ENCODE results near the gene ZNF337. TPM values are rescaled to one million over a fixed set of nuclear protein-coding genes. Genes with fewer than 3 reads are reported as not detected.
"Not testable (repeated sequence)": the region's sequence is repeated elsewhere in the genome, so short reads cannot be mapped to it uniquely, and the experiment has no call there.

The ZNF337 gene
- polyA plus RNA-seq, 3 donors, result 2.1 to 12.0 (median 3.0) TPM

DNA sequence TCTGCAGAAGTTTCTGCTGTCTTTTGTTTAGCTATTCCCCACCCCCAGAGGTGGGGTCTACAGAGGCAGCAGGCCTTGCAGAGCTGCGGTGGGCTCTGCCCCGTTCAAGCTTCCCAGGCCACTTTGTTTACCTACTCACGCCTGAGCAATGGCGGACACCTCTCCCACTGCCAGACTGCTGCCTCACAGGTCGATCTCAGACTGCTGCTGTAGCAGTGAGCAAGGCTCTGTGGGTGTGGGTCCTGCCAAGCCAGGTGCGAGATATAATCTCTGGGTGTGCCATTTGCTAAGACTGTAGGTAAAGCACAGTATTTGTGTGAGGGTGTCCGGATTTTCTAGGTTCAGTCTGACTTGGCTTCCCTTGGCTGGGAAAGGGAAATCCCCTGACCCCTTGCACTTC is 23.6 kb upstream of the ZNF337 start:
- Mint-ChIP-seq H3K27me3 (ENCODE audit: low read depth in 3 of 3) (peaks cover 0 to 4% (median 0%) of the 10 kb centered on the region in 3 donors), H3K27ac (no peak overlapping the region), H3K9me3 (peaks cover 23 to 58% (median 43%) of the 10 kb centered on the region in 7 donors), H3K36me3 (peaks cover 3 to 8% of the 10 kb centered on the region in 2 donors), H3K4me3 (no peak overlapping the region), H3K4me1 (no peaks in the 10 kb centered on the region)
- Histone ChIP-seq H3K4me1 (ENCODE audit: control insufficient read depth in 1 of 2, insufficient read depth in 2 of 2, low read length in 2 of 2) (no peaks in the 10 kb centered on the region), H3K9ac (ENCODE audit: insufficient read depth, low read length, poor library complexity, severe bottlenecking) (no peak overlapping the region), H3K27ac (ENCODE audit: low read depth in 1 of 2, low read length in 2 of 2) (no peak overlapping the region), H2AFZ (ENCODE audit: insufficient read depth, low read depth, low read length, poor library complexity, severe bottlenecking) (no peak overlapping the region), H3K27me3 (ENCODE audit: control insufficient read depth in 2 of 2, insufficient read depth in 2 of 2, low read length in 2 of 2) (no peaks in the 10 kb centered on the region), H3K9me3 (replicated peaks in 1 of 2; ENCODE audit: control insufficient read depth in 1 of 2, insufficient read depth in 1 of 2, low read length in 2 of 2) (peaks cover 17 to 24% of the 10 kb centered on the region in 2 donors), H3K4me3 (replicated peaks in 1 of 3; ENCODE audit: low read depth in 2 of 3, low read length in 3 of 3) (no peak overlapping the region), H3K36me3 (replicated peaks in 1 of 2; ENCODE audit: control insufficient read depth in 1 of 2, insufficient read depth in 2 of 2, low read length in 2 of 2) (no peaks in the 10 kb centered on the region), H3K4me2 (replicated peaks; ENCODE audit: extremely low read depth, low read length, poor library complexity, severe bottlenecking) (no peak overlapping the region), H3K79me2 (ENCODE audit: insufficient read depth, low read length) (no peaks in the 10 kb centered on the region), H4K20me1 (ENCODE audit: insufficient read depth, low read length) (no peaks in the 10 kb centered on the region)
- TF ChIP-seq, protein P1, sequence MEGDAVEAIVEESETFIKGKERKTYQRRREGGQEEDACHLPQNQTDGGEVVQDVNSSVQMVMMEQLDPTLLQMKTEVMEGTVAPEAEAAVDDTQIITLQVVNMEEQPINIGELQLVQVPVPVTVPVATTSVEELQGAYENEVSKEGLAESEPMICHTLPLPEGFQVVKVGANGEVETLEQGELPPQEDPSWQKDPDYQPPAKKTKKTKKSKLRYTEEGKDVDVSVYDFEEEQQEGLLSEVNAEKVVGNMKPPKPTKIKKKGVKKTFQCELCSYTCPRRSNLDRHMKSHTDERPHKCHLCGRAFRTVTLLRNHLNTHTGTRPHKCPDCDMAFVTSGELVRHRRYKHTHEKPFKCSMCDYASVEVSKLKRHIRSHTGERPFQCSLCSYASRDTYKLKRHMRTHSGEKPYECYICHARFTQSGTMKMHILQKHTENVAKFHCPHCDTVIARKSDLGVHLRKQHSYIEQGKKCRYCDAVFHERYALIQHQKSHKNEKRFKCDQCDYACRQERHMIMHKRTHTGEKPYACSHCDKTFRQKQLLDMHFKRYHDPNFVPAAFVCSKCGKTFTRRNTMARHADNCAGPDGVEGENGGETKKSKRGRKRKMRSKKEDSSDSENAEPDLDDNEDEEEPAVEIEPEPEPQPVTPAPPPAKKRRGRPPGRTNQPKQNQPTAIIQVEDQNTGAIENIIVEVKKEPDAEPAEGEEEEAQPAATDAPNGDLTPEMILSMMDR (IDR thresholded peaks at IDR 0.05), result no peak
- intact Hi-C loops (cut with micrococcal nuclease), result no loop called here
- 92% methylated on average over 5 of the region's 7 CpGs for WGBS (ENCODE audit: insufficient coverage)
- DNase-seq, result no peak

DNA sequence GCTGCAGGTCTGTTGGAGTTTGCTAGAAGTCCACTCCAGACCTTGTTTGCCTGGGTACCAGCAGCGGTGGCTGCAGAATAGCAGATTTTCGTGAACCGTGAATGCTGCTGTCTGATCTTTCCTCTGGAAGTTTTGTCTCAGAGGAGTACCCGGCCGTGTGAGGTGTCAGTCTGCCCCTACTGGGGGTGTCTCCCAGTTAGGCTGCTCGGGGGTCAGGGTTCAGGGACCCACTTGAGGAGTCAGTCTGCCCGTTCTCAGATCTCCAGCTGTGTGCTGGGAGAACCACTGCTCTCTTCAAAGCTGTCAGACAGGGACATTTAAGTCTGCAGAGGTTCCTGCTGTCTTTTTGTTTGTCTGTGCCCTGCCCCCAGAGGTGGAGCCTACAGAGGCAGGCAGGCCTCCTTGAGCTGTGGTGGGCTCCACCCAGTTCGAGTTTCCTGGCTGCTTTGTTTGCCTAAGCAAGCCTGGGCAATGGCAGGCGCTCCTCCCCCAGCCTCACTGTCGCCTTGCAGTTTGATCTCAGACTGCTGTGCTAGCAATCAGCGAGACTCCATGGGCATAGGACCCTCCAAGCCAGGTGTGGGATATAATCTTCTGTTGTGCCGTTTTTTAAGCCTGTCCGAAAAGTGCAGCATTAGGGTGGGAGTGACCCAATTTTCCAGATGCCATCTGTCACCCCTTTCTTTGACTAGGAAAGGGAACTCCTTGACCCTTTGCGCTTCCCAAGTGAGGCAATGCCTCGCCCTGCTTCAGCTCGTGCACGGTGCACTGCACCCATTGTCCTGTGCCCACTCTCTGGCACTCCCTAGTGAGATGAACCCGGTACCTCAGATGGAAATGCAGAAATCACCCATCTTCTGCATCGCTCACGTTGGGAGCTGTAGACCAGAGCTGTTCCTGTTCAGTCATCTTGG is 22.5 kb upstream of the ZNF337 start:
- intact Hi-C loops (cut with micrococcal nuclease); H3K27ac Mint-ChIP-seq; H3K27ac ChIP-seq (ENCODE audit: low read depth in 1 of 2, low read length in 2 of 2); H3K27me3 ChIP-seq (ENCODE audit: control insufficient read depth in 2 of 2, insufficient read depth in 2 of 2, low read length in 2 of 2); H3K4me2 ChIP-seq (replicated peaks; ENCODE audit: extremely low read depth, low read length, poor library complexity, severe bottlenecking); H3K36me3 Mint-ChIP-seq; H3K79me2 ChIP-seq (ENCODE audit: insufficient read depth, low read length); H2AFZ ChIP-seq (ENCODE audit: insufficient read depth, low read depth, low read length, poor library complexity, severe bottlenecking); H4K20me1 ChIP-seq (ENCODE audit: insufficient read depth, low read length); H3K27me3 Mint-ChIP-seq (ENCODE audit: low read depth in 3 of 3); H3K4me1 ChIP-seq (ENCODE audit: control insufficient read depth in 1 of 2, insufficient read depth in 2 of 2, low read length in 2 of 2); H3K4me3 ChIP-seq (replicated peaks in 1 of 3; ENCODE audit: low read depth in 2 of 3, low read length in 3 of 3); H3K4me3 Mint-ChIP-seq; DNase-seq; H3K36me3 ChIP-seq (replicated peaks in 1 of 2; ENCODE audit: control insufficient read depth in 1 of 2, insufficient read depth in 2 of 2, low read length in 2 of 2); H3K4me1 Mint-ChIP-seq; H3K9ac ChIP-seq (ENCODE audit: insufficient read depth, low read length, poor library complexity, severe bottlenecking): not testable (repeated sequence)
- peaks cover 17 to 24% of the 10 kb centered on the region in 2 donors for H3K9me3 ChIP-seq (replicated peaks in 1 of 2; ENCODE audit: control insufficient read depth in 1 of 2, insufficient read depth in 1 of 2, low read length in 2 of 2)
- WGBS (ENCODE audit: insufficient coverage), result over 99% methylated on average over 13 of the region's 20 CpGs
- peaks cover 20 to 54% (median 39%) of the 10 kb centered on the region in 7 donors for H3K9me3 Mint-ChIP-seq

All from CD14-positive monocyte (primary cell).